GM19372 (cell line): ENCODE data around the gene DENND4A.
"Not testable (repeated sequence)": the region's sequence is repeated elsewhere in the genome, so short reads cannot be mapped to it uniquely, and the experiment has no call there.

Experiments
- ATAC-seq: cut with Tn5 transposase; IDR thresholded peaks from one replicate; pipeline ENCODE4 v1.9.1; 2021; ENCODE audit warnings: mild to moderate bottlenecking, low read depth, moderate library complexity; ENCODE audit not compliant: unreplicated experiment

Gene DENND4A

GRCh38 chr15:65762399-65762798 lies 29.7 kb downstream of the DENND4A start:
- ATAC-seq, result no peak

- ATAC-seq, result no peak
These were observed 30.7 kb downstream of the DENND4A start for GRCh38 chr15:65761210-65761926.

- ATAC-seq, result no peak
These were observed 32.7 kb downstream of the DENND4A start for GRCh38 chr15:65759441-65759840.

GRCh38 chr15:65758242-65758641 lies 33.9 kb downstream of the DENND4A start:
- no peak for ATAC-seq

GRCh38 chr15:65757256-65757655 lies 34.8 kb downstream of the DENND4A start:
- ATAC-seq, result no peak

GRCh38 chr15:65752151-65752700 lies 39.9 kb downstream of the DENND4A start:
- no peak for ATAC-seq

- ATAC-seq, result no peak
These were observed 40.7 kb downstream of the DENND4A start for GRCh38 chr15:65751431-65751830.

- ATAC-seq, result no peak
These were observed 44.8 kb downstream of the DENND4A start for GRCh38 chr15:65747265-65747664.

GRCh38 chr15:65743637-65744252 lies 48.3 kb downstream of the DENND4A start:
- ATAC-seq, result no peak

GRCh38 chr15:65740148-65740547 lies 51.9 kb downstream of the DENND4A start:
- ATAC-seq, result no peak

GRCh38 chr15:65738649-65739048 lies 53.4 kb downstream of the DENND4A start:
- no peak for ATAC-seq

GRCh38 chr15:65733599-65733998 lies 58.5 kb downstream of the DENND4A start:
- ATAC-seq, result not testable (repeated sequence)

GRCh38 chr15:65732698-65733097 lies 59.4 kb downstream of the DENND4A start:
- ATAC-seq, result no peak

- no peak for ATAC-seq
These were observed 60.2 kb downstream of the DENND4A start for GRCh38 chr15:65731926-65732325.

GRCh38 chr15:65730549-65731172 lies 61.4 kb downstream of the DENND4A start:
- no peak for ATAC-seq

- ATAC-seq, result no peak
These were observed 67.5 kb downstream of the DENND4A start for GRCh38 chr15:65724464-65725215.

GRCh38 chr15:65723876-65724275 lies 68.2 kb downstream of the DENND4A start:
- no peak for ATAC-seq

- ATAC-seq, result no peak
These were observed 69.9 kb downstream of the DENND4A start for GRCh38 chr15:65722191-65722590.

- no peak for ATAC-seq
These were observed 79.7 kb downstream of the DENND4A start for GRCh38 chr15:65712415-65712814.

GRCh38 chr15:65695081-65695480 lies 97.0 kb downstream of the DENND4A start:
- ATAC-seq, result no peak

- ATAC-seq, result no peak
These were observed 101.3 kb downstream of the DENND4A start for GRCh38 chr15:65690778-65691177.
